ENCODE results near the gene CCNB2.
A peak's percentile ranks its signal among the peaks of the same experiment; 100 is the strongest.
"Not testable (repeated sequence)": the region's sequence is repeated elsewhere in the genome, so short reads cannot be mapped to it uniquely, and the experiment has no call there.

CCNB2 gene

DNA sequence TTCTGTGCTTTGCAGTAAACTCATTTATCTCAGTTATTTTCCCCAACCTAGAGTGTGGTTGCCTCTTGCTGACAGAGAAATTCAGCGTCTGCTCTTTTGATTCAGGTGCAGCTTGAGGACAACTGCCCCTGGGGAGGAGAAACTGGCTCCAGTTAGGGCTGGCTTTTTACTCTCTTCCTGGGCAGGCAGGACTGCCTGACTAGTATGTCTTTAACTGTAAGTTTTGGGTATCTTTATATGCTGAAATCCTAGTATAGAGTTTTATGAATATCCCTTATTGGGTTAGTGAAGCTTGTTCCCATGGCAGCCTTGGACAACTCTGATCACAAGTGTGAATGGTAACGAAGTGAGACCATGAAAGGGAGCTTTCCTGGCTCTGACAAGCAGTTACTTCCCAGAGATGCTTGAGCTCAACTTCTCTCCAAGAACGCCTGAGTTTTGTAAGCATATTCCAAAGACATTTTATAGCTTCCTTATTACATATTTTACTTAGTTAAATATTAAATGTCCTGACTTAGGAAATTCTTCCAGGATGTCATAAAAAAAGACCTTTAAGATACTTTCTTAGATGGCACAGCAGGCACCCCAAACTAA lies 27.1 kb downstream of the CCNB2 start:
- no peak for DNase-seq (ENCODE audit: low read depth in 1 of 2, low spot score in 1 of 2)

DNA sequence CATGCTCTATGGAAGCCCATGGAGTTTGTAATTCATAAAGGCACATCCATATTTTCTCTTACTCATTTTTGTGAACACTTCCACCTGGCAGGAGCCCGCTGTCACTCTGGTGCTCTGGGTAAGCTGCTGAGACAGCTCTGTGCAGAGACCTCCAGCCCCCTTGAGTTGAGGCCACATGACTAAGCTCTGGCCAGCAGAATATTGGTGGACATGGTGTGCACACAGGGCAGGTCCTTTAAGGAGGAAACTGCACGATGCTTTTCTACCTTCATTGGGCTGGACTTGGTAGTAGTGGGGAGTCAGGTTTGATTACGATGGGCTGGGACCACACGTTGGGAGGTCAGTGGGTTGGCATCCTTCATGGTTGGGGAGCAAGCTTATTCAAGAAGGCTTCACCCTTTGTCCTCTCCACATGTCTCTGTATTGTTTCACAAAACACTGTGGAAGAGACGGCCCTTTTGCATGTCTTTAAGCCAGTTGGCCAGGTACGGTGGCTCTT lies 29.0 kb downstream of the CCNB2 start:
- no peak for DNase-seq (ENCODE audit: low read depth in 1 of 2, low spot score in 1 of 2)

DNA sequence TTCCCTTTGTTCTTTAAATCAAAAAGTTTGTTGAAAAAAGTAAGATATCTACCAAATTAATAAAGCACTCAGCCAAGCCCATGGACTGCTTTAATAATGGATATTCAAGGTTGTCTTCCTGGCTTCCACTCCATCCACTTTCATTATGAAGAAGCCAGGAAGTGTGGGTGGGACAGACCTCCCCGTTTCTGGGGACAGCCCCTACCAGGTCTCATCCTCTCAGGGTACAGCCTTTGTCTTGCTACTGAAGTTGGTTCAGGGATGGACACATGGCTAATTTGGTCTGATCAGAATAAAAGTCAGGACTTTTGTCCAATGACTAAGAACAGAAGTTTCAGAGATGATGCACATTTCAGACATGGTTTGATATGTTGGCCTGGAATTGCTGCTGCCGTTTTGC lies 32.6 kb downstream of the CCNB2 start:
- no peak for DNase-seq (ENCODE audit: low read depth in 1 of 2, low spot score in 1 of 2)

- peak; percentile 32 to 34 for DNase-seq (ENCODE audit: low read depth in 1 of 2, low spot score in 1 of 2)
These were observed 33.3 kb downstream of the CCNB2 start for GRCh38 chr15:59138243-59138642.

- no peak for DNase-seq (ENCODE audit: low read depth in 1 of 2, low spot score in 1 of 2)
These were observed 35.7 kb downstream of the CCNB2 start for GRCh38 chr15:59140422-59141226.

GRCh38 chr15:59143281-59143680 lies 38.3 kb downstream of the CCNB2 start:
- no peak for DNase-seq (ENCODE audit: low read depth in 1 of 2, low spot score in 1 of 2)

DNA sequence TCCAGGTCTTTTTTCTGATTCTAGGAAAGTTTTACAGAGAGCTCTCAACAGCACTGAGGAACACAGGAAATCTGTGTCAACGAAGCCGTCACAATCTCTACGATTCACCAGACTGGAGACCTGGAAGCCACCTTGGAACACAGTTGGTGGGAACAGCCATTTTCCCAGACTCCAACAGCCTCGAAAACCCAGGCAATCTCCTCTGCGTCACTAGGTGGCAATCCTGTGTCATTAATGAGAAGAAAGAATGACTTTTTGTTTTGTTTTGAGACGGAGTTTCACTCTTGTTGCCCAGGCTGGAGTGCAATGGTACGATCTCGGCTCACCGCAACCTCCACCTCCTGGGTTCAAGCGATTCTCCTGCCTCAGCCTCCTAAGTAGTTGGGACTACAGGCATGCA lies 39.6 kb downstream of the CCNB2 start:
- DNase-seq (ENCODE audit: low read depth in 1 of 2, low spot score in 1 of 2), result not testable (repeated sequence)

- no peak for DNase-seq (ENCODE audit: low read depth in 1 of 2, low spot score in 1 of 2)
These were observed 42.7 kb downstream of the CCNB2 start for GRCh38 chr15:59147666-59148065.

DNA sequence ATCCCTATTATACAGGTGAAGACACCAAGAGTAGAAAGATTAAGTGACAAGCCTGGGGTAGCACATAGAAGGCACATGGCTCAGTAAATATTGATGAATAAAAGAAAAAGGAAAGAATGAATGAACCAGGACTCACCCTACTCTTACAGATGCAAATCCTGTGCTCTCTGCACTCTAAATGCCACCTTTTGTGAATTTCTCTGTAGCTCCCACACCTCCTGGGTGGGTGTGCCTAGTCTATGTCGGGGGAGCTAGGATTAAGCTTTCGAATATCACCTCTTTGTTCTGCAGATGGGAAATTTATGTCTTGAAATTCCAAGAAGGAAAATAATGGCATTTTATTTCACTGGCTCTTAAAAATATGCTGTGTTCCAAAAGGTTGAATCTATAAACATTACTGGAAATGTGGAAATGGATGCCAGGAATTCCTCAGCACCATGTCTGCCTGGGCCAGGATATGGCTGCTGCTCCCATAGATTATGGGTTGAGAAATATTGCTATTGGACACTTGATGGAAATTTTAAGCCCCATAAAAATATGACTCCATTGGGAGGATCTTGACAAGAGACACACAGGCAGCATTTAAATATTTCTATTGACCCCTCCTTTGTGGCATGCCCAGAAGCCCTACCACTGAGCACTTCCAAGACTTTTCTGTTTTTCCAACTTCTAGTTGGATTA lies 43.3 kb downstream of the CCNB2 start:
- no peak for DNase-seq (ENCODE audit: low read depth in 1 of 2, low spot score in 1 of 2)

- no peak for DNase-seq (ENCODE audit: low read depth in 1 of 2, low spot score in 1 of 2)
These were observed 45.2 kb downstream of the CCNB2 start for GRCh38 chr15:59150185-59150584.

- DNase-seq (ENCODE audit: low read depth in 1 of 2, low spot score in 1 of 2), result no peak
These were observed 47.9 kb downstream of the CCNB2 start for GRCh38 chr15:59152694-59153450.

DNA sequence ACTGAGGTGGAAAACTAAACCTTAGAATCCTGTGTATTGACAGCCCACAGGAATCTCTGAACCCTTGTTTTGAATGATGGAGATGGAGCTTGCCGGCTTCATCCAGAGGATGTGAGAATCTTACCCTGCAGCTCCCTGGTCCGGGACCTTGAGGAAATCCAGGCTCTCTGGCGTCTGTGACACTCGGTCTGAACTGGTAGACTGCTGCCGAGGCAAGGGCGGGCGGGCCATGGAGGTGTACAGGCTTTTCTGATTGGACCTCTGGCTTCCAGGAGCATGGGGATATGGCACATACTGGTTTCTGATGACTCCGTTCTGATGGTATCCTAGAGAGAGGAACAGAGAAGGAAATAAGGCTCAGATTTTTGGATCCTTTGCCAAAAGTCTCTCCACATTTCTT lies 48.5 kb downstream of the CCNB2 start:
- DNase-seq (ENCODE audit: low read depth in 1 of 2, low spot score in 1 of 2), result no peak

GRCh38 chr15:59154243-59154642 lies 49.3 kb downstream of the CCNB2 start:
- DNase-seq (ENCODE audit: low read depth in 1 of 2, low spot score in 1 of 2), result no peak

GRCh38 chr15:59155431-59155830 lies 50.5 kb downstream of the CCNB2 start:
- DNase-seq (ENCODE audit: low read depth in 1 of 2, low spot score in 1 of 2), result no peak

GRCh38 chr15:59157396-59157795 lies 52.5 kb downstream of the CCNB2 start:
- no peak for DNase-seq (ENCODE audit: low read depth in 1 of 2, low spot score in 1 of 2)

GRCh38 chr15:59157840-59158700 lies 53.1 kb downstream of the CCNB2 start:
- no peak for DNase-seq (ENCODE audit: low read depth in 1 of 2, low spot score in 1 of 2)

GRCh38 chr15:59158701-59159034 lies 53.7 kb downstream of the CCNB2 start:
- no peak for DNase-seq (ENCODE audit: low read depth in 1 of 2, low spot score in 1 of 2)

DNA sequence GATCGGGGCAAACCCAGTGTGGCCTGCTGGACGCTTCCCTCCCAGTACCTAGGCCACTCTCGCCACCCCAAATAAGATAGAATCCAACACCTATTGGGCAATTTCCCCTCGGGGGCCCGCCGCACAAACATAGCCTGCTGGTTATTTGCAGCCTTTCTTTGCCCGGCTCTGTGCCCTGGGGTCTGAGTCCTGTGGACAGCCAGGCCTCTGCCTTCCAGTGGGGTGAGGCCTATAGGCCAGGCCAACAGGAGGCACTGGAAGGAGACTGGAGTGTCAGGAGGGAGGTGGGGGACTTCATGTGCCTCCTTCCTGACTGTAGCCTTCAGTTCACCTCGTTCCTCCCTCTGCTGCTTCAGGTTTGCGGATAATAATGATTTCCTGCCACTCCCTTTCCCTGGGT lies 54.3 kb downstream of the CCNB2 start:
- no peak for DNase-seq (ENCODE audit: low read depth in 1 of 2, low spot score in 1 of 2)

DNA sequence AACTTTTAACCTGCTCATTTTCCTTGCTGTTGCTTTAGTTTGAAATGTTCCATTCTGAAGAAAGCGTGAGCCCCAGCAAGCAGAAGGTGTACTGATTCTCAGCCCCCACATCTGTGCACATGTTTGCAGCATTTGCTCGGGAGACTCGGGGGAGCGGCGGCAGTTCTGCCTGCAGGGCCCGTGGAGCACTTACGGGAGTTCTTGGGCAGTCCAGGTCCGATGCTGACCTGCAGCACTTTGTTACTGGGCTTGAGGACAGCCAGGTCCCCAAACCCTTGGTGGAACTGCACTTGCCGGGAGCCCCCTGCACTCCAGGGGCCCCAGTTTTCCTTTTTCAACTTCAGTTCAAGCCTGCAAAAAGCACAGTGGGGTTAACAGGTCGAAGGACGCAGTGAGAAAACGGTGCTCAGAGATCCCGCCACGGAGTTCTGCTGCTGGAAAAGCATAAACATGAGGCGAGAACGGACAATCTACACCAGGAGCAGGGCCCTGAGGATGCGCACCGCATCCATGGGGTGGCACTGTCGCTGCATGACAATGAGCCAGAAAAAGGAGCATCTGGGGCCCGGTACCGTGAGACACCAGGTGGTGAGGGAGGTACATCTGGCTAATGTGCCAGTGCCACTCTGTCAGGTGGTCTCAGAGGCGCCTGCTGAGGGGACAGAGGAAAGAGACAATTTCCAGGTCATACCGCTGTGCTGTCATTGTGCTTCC lies 56.1 kb downstream of the CCNB2 start:
- no peak for DNase-seq (ENCODE audit: low read depth in 1 of 2, low spot score in 1 of 2)

GRCh38 chr15:59162080-59162479 lies 57.1 kb downstream of the CCNB2 start:
- not testable (repeated sequence) for DNase-seq (ENCODE audit: low read depth in 1 of 2, low spot score in 1 of 2)

Measured in activated T-helper 1 cell treated with anti-CD3 and anti-CD28 coated beads, Interleukin-2, amount 50 U/mL, for 16 hours (primary cell).